GM18499 (cell line): Measurements from ENCODE around the gene ARHGEF28.

Experiments used
- ATAC-seq: cut with Tn5 transposase; IDR thresholded peaks from one replicate; pipeline ENCODE4 v1.9.1; 2021; ENCODE audit warnings: moderate number of reproducible peaks; ENCODE audit not compliant: insufficient read depth, unreplicated experiment

The ARHGEF28 gene

DNA sequence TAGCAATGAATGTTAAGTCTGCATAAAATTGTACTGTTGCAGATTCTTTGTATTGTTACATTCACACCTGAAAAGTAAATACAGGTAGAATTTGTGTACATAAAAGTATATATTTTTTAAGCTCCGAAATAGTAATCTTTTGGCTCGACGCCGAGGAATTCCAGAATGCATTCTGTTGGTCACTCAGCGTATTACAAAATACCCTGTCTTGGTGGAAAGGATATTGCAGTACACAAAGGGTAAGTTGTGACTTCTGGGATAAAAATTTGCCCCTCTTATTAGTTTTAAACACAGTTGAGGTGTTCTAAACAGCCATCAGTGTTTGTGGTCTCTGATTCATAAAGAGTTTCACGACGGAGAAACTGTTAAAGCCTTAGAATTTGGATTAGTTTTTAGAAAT, 257.6 kb downstream of the ARHGEF28 start:
- ATAC-seq: no peak

DNA sequence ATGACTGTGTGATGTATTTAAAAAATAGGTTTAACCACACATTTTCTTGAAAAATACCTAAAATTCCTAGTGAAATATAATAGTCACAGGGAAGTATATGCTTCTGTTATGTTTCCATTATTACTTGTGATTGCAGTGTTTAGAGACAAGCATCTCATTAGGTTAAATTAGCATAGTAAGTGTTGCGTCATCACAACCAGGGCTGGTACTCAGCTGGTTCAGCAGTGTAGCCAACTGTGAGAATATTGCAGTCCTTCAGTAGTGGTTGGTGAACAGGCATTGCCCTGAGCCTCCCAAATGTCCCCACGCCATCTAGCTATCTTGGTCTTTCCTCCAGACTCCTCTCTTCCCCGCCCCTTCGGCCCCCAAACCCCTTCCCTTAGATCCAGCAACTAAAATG, 261.7 kb downstream of the ARHGEF28 start:
- no peak for ATAC-seq

DNA sequence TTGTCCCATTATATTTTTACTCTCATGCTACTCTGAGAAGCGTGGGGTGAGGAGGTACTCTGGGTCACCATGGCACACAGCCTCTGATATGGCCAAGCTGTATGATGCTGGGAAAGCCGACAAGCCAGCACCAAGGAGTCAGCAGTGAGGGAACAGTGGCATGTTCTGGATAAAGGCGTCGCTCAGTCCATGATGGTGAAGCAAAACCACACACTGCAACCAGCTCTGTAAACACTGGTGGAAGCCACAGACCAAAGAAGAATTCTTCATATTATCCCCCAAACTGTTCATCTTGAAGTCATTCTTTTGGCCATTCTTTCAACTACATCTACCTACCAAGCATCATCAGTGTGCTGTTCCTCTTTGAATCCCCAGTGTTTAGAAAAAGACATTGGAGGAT, 264.6 kb downstream of the ARHGEF28 start:
- ATAC-seq: no peak

- ATAC-seq: no peak
Observed at GRCh38 chr5:73892218-73892617, 266.2 kb downstream of the ARHGEF28 start.

GRCh38 chr5:73892806-73893205, 266.8 kb downstream of the ARHGEF28 start:
- no peak for ATAC-seq

GRCh38 chr5:73893813-73894212, 267.8 kb downstream of the ARHGEF28 start:
- no peak for ATAC-seq

GRCh38 chr5:73894860-73895259, 268.9 kb downstream of the ARHGEF28 start:
- ATAC-seq: no peak

GRCh38 chr5:73895471-73895870, 269.5 kb downstream of the ARHGEF28 start:
- no peak for ATAC-seq

- ATAC-seq: no peak
Observed at GRCh38 chr5:73896097-73896496, 270.1 kb downstream of the ARHGEF28 start.

- no peak for ATAC-seq
Observed at GRCh38 chr5:73896668-73897067, 270.7 kb downstream of the ARHGEF28 start.

DNA sequence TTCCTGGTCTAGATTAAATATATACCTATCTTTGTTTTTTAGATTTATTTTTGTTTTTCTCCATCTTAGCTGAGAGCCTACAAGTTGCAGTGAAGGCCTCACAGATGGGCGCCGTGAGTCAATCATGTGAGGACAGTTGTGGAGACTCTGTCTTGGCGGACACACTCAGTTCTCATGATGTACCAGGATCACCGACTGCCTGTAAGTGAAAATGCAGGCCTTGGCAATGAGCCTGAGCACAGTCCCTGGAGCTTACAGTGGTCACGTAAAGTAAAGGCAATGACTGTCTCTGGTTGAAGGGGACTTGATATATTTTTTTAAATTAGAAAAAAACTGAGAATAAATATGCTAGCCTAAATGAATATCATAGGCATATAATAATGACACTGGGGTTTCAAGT, 271.9 kb downstream of the ARHGEF28 start:
- ATAC-seq: no peak

- peak; percentile 64 for ATAC-seq
Observed at GRCh38 chr5:73899055-73899454, 273.1 kb downstream of the ARHGEF28 start.

DNA sequence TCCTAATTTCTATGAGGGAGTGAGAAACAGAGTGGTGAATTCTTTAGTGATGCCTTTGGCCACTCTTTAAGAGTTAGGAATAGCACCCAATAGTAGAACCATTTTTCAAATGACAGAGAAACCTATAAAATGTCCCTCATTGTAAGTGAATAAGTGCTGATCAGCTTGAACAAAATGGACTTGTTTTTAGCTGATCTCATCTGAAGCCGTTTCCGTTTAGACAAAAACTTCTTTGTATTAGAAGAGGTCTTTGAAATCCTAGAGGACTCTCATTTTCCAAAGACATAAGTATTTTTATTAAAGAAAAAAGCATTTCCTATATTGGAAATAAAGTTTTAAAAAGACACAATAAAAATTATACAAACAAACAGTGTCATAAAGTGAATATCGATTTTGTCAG, 273.9 kb downstream of the ARHGEF28 start:
- no peak for ATAC-seq

GRCh38 chr5:73900566-73900965, 274.6 kb downstream of the ARHGEF28 start:
- ATAC-seq: no peak

GRCh38 chr5:73901043-73901442, 275.0 kb downstream of the ARHGEF28 start:
- ATAC-seq: no peak

GRCh38 chr5:73901455-73901854, 275.5 kb downstream of the ARHGEF28 start:
- ATAC-seq: no peak

GRCh38 chr5:73902327-73903051, 276.5 kb downstream of the ARHGEF28 start:
- ATAC-seq: no peak

- ATAC-seq: no peak
Observed at GRCh38 chr5:73903169-73903568, 277.2 kb downstream of the ARHGEF28 start.

- no peak for ATAC-seq
Observed at GRCh38 chr5:73906277-73906676, 280.3 kb downstream of the ARHGEF28 start.

DNA sequence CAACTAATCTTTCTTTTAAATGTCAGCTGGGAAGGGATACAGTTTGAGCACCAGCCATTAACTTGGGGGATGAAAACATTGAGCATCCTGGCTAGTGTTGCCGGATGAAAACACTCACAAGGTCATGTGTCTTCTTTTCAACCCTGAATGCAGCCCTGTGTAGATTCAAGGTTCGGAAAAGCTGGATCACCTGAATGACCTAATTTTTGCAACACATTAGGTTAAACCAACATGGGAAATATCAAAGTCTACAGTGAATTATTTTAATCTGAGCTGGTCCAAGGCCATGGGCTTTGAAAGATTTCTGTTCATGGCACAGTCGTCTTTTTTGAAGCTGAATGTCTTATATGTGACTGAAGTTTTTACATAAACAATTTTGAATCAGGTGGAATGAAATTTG, 281.2 kb downstream of the ARHGEF28 start:
- ATAC-seq: no peak

GRCh38 chr5:73908395-73908794, 282.4 kb downstream of the ARHGEF28 start:
- ATAC-seq: no peak

- ATAC-seq: no peak
Observed at GRCh38 chr5:73908846-73909245, 282.9 kb downstream of the ARHGEF28 start.

- no peak for ATAC-seq
Observed at GRCh38 chr5:73909474-73909873, 283.5 kb downstream of the ARHGEF28 start.
